ENCODE results near the gene SLC16A6.
A peak's percentile ranks its signal among the peaks of the same experiment; 100 is the strongest.
"Not testable (repeated sequence)": the region's sequence is repeated elsewhere in the genome, so short reads cannot be mapped to it uniquely, and the experiment has no call there.

The SLC16A6 gene

GRCh38 chr17:68294617-68295016 lies 3.7 kb upstream of the SLC16A6 start:
- no peak for DNase-seq (ENCODE audit: insufficient read length)
- FAIRE-seq: no peak
- TF ChIP-seq TAF1 (IDR thresholded peaks at IDR 0.05; ENCODE audit: borderline replicate concordance, low read depth, low read length): no peak

GRCh38 chr17:68294196-68294555 lies 3.2 kb upstream of the SLC16A6 start:
- TF ChIP-seq POLR2A (IDR thresholded peaks at IDR 0.05; ENCODE audit: low read depth, low read length) (no peak), POLR2AphosphoS5 (IDR thresholded peaks at IDR 0.05; ENCODE audit: low read depth, low read length) (no peak), TAF1 (IDR thresholded peaks at IDR 0.05; ENCODE audit: borderline replicate concordance, low read depth, low read length) (no peak)
- FAIRE-seq: no peak
- no peak for DNase-seq (ENCODE audit: insufficient read length)

- no peak for DNase-seq (ENCODE audit: insufficient read length)
- FAIRE-seq: no peak
- no peak for TF ChIP-seq POLR2AphosphoS5 (IDR thresholded peaks at IDR 0.05; ENCODE audit: low read depth, low read length)
- TF ChIP-seq POLR2A (IDR thresholded peaks at IDR 0.05; ENCODE audit: low read depth, low read length): no peak
- TF ChIP-seq TAF1 (IDR thresholded peaks at IDR 0.05; ENCODE audit: borderline replicate concordance, low read depth, low read length): no peak
These were observed 2.7 kb upstream of the SLC16A6 start for GRCh38 chr17:68293490-68294195.

- FAIRE-seq: no peak
- TF ChIP-seq POLR2A (IDR thresholded peaks at IDR 0.05; ENCODE audit: low read depth, low read length) (no peak), POLR2AphosphoS5 (IDR thresholded peaks at IDR 0.05; ENCODE audit: low read depth, low read length) (no peak), TAF1 (IDR thresholded peaks at IDR 0.05; ENCODE audit: borderline replicate concordance, low read depth, low read length) (no peak)
- DNase-seq (ENCODE audit: insufficient read length): no peak
These were observed 1.7 kb upstream of the SLC16A6 start for GRCh38 chr17:68292689-68293040.

GRCh38 chr17:68291836-68292688 lies 1.1 kb upstream of the SLC16A6 start:
- TF ChIP-seq POLR2A (IDR thresholded peaks at IDR 0.05; ENCODE audit: low read depth, low read length) (peak; percentile 88), TAF1 (IDR thresholded peaks at IDR 0.05; ENCODE audit: borderline replicate concordance, low read depth, low read length) (peak; percentile 80; the same call in 1 of the 2 replicates), POLR2AphosphoS5 (IDR thresholded peaks at IDR 0.05; ENCODE audit: low read depth, low read length) (peak; percentile 72; the same call in 1 of the 2 replicates)
- DNase-seq (ENCODE audit: insufficient read length) (peak; percentile 84), FAIRE-seq (peak; percentile 87)

GRCh38 chr17:68290268-68290954 lies 516 bp downstream of the SLC16A6 start:
- FAIRE-seq (no peak), DNase-seq (ENCODE audit: insufficient read length) (peak; percentile 26)
- TF ChIP-seq TAF1 (IDR thresholded peaks at IDR 0.05; ENCODE audit: borderline replicate concordance, low read depth, low read length) (0 out of 2 replicates have a peak, but pooled peaks have one; percentile 27), POLR2AphosphoS5 (IDR thresholded peaks at IDR 0.05; ENCODE audit: low read depth, low read length) (peak; percentile 70), POLR2A (IDR thresholded peaks at IDR 0.05; ENCODE audit: low read depth, low read length) (no peak; the same call in none of the 2 replicates)

GRCh38 chr17:68289936-68290267 lies 1.0 kb downstream of the SLC16A6 start:
- FAIRE-seq (no peak), DNase-seq (ENCODE audit: insufficient read length) (no peak)
- no peak for TF ChIP-seq POLR2A (IDR thresholded peaks at IDR 0.05; ENCODE audit: low read depth, low read length)

GRCh38 chr17:68289473-68289872 lies 1.5 kb downstream of the SLC16A6 start:
- TF ChIP-seq POLR2A (IDR thresholded peaks at IDR 0.05; ENCODE audit: low read depth, low read length) (no peak), POLR2AphosphoS5 (IDR thresholded peaks at IDR 0.05; ENCODE audit: low read depth, low read length) (0 out of 2 replicates have a peak, but pooled peaks have one; percentile 2)
- FAIRE-seq (no peak), DNase-seq (ENCODE audit: insufficient read length) (no peak)

- TF ChIP-seq POLR2A (IDR thresholded peaks at IDR 0.05; ENCODE audit: low read depth, low read length) (no peak), TAF1 (IDR thresholded peaks at IDR 0.05; ENCODE audit: borderline replicate concordance, low read depth, low read length) (no peak), POLR2AphosphoS5 (IDR thresholded peaks at IDR 0.05; ENCODE audit: low read depth, low read length) (no peak)
- DNase-seq (ENCODE audit: insufficient read length) (no peak), FAIRE-seq (peak; percentile 53)
These were observed 2.1 kb downstream of the SLC16A6 start for GRCh38 chr17:68288804-68289203.

- DNase-seq (ENCODE audit: insufficient read length) (peak; percentile 39), FAIRE-seq (peak; percentile 90)
- peak; percentile 12; the same call in 1 of the 2 replicates for TF ChIP-seq POLR2A (IDR thresholded peaks at IDR 0.05; ENCODE audit: low read depth, low read length)
- no peak for TF ChIP-seq POLR2AphosphoS5 (IDR thresholded peaks at IDR 0.05; ENCODE audit: low read depth, low read length)
- TF ChIP-seq TAF1 (IDR thresholded peaks at IDR 0.05; ENCODE audit: borderline replicate concordance, low read depth, low read length): no peak
These were observed 2.6 kb downstream of the SLC16A6 start for GRCh38 chr17:68288375-68288774.

GRCh38 chr17:68281965-68282364 lies 9.0 kb downstream of the SLC16A6 start:
- not testable (repeated sequence) for FAIRE-seq; DNase-seq (ENCODE audit: insufficient read length)

- DNase-seq (ENCODE audit: insufficient read length) (no peak), FAIRE-seq (no peak)
- no peak for TF ChIP-seq TAF1 (IDR thresholded peaks at IDR 0.05; ENCODE audit: borderline replicate concordance, low read depth, low read length)
- TF ChIP-seq POLR2AphosphoS5 (IDR thresholded peaks at IDR 0.05; ENCODE audit: low read depth, low read length): no peak
- TF ChIP-seq POLR2A (IDR thresholded peaks at IDR 0.05; ENCODE audit: low read depth, low read length): no peak
These were observed 13.1 kb downstream of the SLC16A6 start for GRCh38 chr17:68277807-68278206.

GRCh38 chr17:68276339-68276738 lies 14.6 kb downstream of the SLC16A6 start:
- not testable (repeated sequence) for FAIRE-seq; DNase-seq (ENCODE audit: insufficient read length)

Data from GM12892 (cell line).